Measurements from ENCODE around the gene PPP2R3A. TPM values are rescaled to one million over a fixed set of nuclear protein-coding genes. Genes with fewer than 3 reads are reported as not detected.

Gene PPP2R3A
- polyA plus RNA-seq, 6 donors from 2014 or later = 0.07 to 0.34 (median 0.12) TPM

DNA sequence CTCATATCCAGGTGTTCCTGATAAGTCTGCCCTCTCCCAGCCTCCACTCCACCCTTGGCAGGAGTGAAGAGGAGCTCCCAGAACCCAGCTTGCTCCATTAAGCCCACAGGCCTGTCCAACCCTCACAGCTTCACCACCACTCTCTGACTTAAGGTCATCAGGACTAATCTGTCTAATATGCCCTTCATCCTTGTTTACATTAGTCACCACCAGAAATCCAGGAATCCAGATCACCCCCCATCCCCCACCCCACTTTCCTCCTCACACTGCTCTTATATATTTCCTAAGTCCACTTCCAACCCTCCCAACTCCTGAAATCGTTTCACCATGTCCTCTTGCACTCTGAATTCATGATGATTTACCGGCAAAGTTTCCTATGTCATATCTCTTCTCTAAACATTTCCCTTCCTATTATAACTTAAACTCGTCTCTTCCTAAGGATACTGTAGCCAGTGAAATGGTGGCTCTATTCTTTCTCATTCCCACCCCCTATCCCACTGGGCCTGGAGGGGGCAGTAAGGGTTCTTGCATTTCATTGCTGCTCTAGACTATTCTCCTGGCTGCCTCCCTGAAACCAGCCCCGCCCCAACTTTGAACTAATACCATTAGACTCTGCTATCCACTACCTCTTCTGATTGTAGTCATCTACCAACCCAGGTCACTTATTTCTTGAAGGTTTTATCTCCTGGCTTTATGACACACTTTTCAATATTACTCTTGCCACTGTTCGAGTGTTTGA, 43.4 kb downstream of the PPP2R3A start:
- H3K27ac Mint-ChIP-seq = no peak overlapping the region
- peaks cover 0 to 10% of the 10 kb centered on the region in 2 donors for H3K36me3 Mint-ChIP-seq
- H3K4me1 Mint-ChIP-seq = no peaks in the 10 kb centered on the region
- peaks cover 0 to 8% (median under 1%) of the 10 kb centered on the region in 7 donors for H3K9me3 Mint-ChIP-seq
- DNase-seq = no peak
- no peak overlapping the region for H3K4me3 Mint-ChIP-seq
- no peak for ATAC-seq (ENCODE audit: low read depth in 2 of 2)
- peaks cover 5 to 18% (median 10%) of the 10 kb centered on the region in 3 donors for H3K27me3 Mint-ChIP-seq

GRCh38 chr3:136018876-136019275, 53.3 kb downstream of the PPP2R3A start:
- Mint-ChIP-seq H3K4me3 (no peak overlapping the region), H3K9me3 (peaks cover 0 to 6% (median 0%) of the 10 kb centered on the region in 7 donors)

GRCh38 chr3:136021803-136022202, 56.3 kb downstream of the PPP2R3A start:
- H3K9me3 Mint-ChIP-seq = peaks cover 0 to 4% (median 0%) of the 10 kb centered on the region in 7 donors
- ATAC-seq (ENCODE audit: low read depth in 2 of 2) = no peak

More at GRCh38 chr3:136018876-136019275, 53.3 kb downstream of the PPP2R3A start:
- ATAC-seq (ENCODE audit: low read depth in 2 of 2) (no peak), DNase-seq (no peak)
- Mint-ChIP-seq H3K36me3 (no peaks in the 10 kb centered on the region), H3K27ac (no peak overlapping the region), H3K27me3 (peaks cover 16 to 30% (median 23%) of the 10 kb centered on the region in 3 donors), H3K4me1 (no peaks in the 10 kb centered on the region)

GRCh38 chr3:136022529-136023263, 57.2 kb downstream of the PPP2R3A start:
- Mint-ChIP-seq H3K4me3 (no peak overlapping the region), H3K9me3 (no peaks in the 10 kb centered on the region), H3K36me3 (no peaks in the 10 kb centered on the region), H3K4me1 (no peaks in the 10 kb centered on the region), H3K27ac (no peak overlapping the region), H3K27me3 (peaks cover 16 to 23% (median 20%) of the 10 kb centered on the region in 3 donors)
- DNase-seq (no peak), ATAC-seq (ENCODE audit: low read depth in 2 of 2) (no peak)

More at GRCh38 chr3:136021803-136022202, 56.3 kb downstream of the PPP2R3A start:
- DNase-seq = no peak
- H3K27me3 Mint-ChIP-seq = peaks cover 16 to 23% (median 20%) of the 10 kb centered on the region in 3 donors
- H3K27ac Mint-ChIP-seq = no peak overlapping the region
- no peak overlapping the region for H3K4me3 Mint-ChIP-seq
- H3K36me3 Mint-ChIP-seq = no peaks in the 10 kb centered on the region
- no peaks in the 10 kb centered on the region for H3K4me1 Mint-ChIP-seq

- Mint-ChIP-seq H3K4me3 (no peak overlapping the region), H3K27me3 (peaks cover 16 to 23% (median 20%) of the 10 kb centered on the region in 3 donors), H3K9me3 (no peaks in the 10 kb centered on the region), H3K27ac (no peak overlapping the region), H3K36me3 (no peaks in the 10 kb centered on the region), H3K4me1 (no peaks in the 10 kb centered on the region)
- DNase-seq (no peak), ATAC-seq (ENCODE audit: low read depth in 2 of 2) (no peak)
Observed at GRCh38 chr3:136023264-136023978, 57.9 kb downstream of the PPP2R3A start.

GRCh38 chr3:136036306-136036705, 70.8 kb downstream of the PPP2R3A start:
- peak overlapping the region in 1 of 6 donors; percentile 71 for H3K27ac Mint-ChIP-seq
- ATAC-seq (ENCODE audit: low read depth in 2 of 2) (no peak), DNase-seq (no peak)
- H3K4me3 Mint-ChIP-seq = no peak overlapping the region
- peaks cover 0 to 7% of the 10 kb centered on the region in 2 donors for H3K36me3 Mint-ChIP-seq
- H3K27me3 Mint-ChIP-seq = peaks cover 13 to 59% (median 31%) of the 10 kb centered on the region in 3 donors
- peaks cover 0 to 35% (median 12%) of the 10 kb centered on the region in 7 donors for H3K9me3 Mint-ChIP-seq
- H3K4me1 Mint-ChIP-seq = no peaks in the 10 kb centered on the region

DNA sequence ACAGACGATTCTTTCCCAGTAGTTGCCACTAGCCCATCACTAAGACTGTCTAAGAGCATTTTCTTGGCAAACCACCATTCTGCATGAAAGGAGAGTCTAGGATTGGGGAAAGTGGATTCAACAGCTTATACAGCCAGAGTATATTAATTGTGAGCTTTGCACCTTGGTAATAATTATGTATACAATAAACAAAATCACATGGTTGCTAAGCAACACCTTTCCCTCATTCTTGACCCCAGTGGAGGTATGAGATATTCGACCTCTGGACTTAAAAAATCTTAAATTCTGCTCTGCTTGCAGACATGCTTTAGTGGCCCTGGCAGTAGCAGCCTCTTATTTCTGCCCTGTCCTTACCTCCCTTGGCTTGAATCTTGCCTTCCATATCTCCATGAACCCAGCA, 73.1 kb downstream of the PPP2R3A start:
- peaks cover 0 to 7% of the 10 kb centered on the region in 2 donors for H3K36me3 Mint-ChIP-seq
- peaks cover 17 to 51% (median 39%) of the 10 kb centered on the region in 3 donors for H3K27me3 Mint-ChIP-seq
- H3K4me1 Mint-ChIP-seq = no peaks in the 10 kb centered on the region
- peak overlapping the region in 1 of 6 donors; percentile 5 for H3K27ac Mint-ChIP-seq
- H3K9me3 Mint-ChIP-seq = peaks cover 0 to 21% (median 5%) of the 10 kb centered on the region in 7 donors
- H3K4me3 Mint-ChIP-seq = no peak overlapping the region
- DNase-seq (no peak), ATAC-seq (ENCODE audit: low read depth in 2 of 2) (no peak)

DNA sequence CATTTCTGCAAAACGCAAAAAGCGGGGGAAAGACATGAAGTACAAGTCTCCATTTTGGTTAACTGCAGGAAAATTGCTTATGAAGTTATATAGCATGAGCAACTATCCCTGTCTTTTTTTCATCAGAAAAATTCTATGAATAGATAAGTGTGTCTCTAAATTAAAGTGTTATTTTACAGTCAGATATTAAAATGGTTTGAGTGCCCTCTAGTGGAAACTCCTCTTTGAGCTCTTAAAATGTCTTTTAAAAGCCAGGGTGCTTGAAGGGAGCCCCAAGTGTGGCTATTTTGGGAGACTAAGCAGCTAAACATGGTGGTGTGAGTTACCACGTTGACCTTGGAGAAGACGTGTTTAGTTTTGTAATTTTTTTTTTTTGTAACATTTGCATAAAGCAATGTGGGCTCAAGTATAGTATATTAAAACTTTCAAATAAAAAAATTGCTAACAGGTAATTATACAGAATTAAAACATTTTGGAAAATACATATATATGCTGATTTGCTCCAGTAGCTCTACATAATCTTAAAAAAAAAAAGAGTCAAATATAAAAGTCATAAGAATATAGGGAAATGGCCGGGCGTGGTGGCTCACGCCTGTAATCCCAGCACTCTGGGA, 77.2 kb downstream of the PPP2R3A start:
- Mint-ChIP-seq H3K27ac (no peak overlapping the region), H3K36me3 (no peaks in the 10 kb centered on the region), H3K9me3 (peaks cover 0 to 1% (median 0%) of the 10 kb centered on the region in 7 donors), H3K4me1 (no peaks in the 10 kb centered on the region), H3K4me3 (no peak overlapping the region), H3K27me3 (peaks cover 19 to 37% (median 28%) of the 10 kb centered on the region in 3 donors)
- DNase-seq (no peak), ATAC-seq (ENCODE audit: low read depth in 2 of 2) (no peak)

DNA sequence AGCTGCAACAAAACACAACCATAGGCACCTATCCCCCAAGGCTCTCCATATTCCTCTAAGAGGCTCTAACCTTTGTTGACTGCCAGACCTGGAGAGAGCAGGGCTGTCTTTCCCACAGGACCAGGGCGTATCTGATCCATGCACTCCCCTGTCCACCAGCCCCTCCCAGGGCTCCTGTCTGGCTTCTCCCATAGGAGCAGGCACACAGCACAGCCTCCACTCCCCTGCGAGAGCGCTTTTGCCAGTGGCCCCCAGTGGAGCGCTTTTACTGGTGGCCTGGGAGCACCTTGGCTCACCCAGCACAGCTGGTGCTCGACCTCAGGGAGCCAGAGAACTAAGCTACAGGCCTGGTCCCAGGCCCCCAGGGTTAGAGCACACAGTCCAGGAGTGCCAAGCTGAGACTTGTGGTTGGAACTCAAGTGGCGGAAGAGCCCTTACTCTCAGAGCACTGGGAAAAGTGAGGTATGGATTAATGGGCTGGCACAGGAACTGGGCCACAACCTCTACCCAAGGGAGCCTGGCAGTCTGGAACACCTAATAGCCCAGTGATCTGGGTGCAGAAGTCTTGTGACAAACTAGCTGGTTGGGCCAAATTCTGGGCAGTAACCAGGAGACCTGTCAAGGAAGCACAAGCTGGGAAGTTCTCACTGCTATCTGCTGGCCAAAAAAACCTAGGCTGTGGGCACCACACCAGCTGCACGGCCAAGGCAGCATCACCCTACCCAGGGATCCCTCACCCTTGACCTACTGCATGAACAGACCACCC, 79.6 kb downstream of the PPP2R3A start:
- Mint-ChIP-seq H3K4me1 (no peaks in the 10 kb centered on the region), H3K36me3 (no peaks in the 10 kb centered on the region), H3K27me3 (peaks cover 19 to 29% (median 26%) of the 10 kb centered on the region in 3 donors), H3K27ac (no peak overlapping the region), H3K9me3 (peaks cover 0 to 2% (median 0%) of the 10 kb centered on the region in 7 donors), H3K4me3 (no peak overlapping the region)
- DNase-seq (no peak), ATAC-seq (ENCODE audit: low read depth in 2 of 2) (no peak)

DNA sequence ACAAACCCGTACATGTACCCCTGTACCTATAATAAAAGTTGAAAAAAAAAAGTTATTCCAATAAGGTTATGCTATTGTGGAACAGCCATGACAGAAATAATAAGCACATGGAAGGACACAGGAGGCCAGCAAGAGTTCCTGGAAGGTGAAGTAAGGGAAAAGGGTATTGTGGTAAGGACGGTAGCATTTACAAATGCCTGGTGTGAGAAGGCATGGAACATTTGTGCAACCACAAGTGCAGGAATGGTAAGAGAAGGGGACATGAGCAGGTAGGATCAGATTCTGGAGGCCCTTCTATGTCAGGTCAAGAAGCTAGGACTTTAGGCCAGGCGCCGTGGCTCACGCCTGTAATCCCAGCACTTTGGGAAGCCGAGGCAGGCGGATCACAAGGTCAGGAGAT, 82.5 kb downstream of the PPP2R3A start:
- no peak for DNase-seq
- Mint-ChIP-seq H3K9me3 (peaks cover 0 to 2% (median 0%) of the 10 kb centered on the region in 7 donors), H3K36me3 (no peaks in the 10 kb centered on the region), H3K27me3 (peaks cover 18 to 30% (median 26%) of the 10 kb centered on the region in 3 donors), H3K4me3 (no peak overlapping the region), H3K27ac (no peak overlapping the region), H3K4me1 (no peaks in the 10 kb centered on the region)
- ATAC-seq (ENCODE audit: low read depth in 2 of 2) = no peak

- Mint-ChIP-seq H3K9me3 (peaks cover 0 to 2% (median 0%) of the 10 kb centered on the region in 7 donors), H3K4me1 (no peaks in the 10 kb centered on the region), H3K27ac (no peak overlapping the region), H3K36me3 (no peaks in the 10 kb centered on the region), H3K27me3 (peaks cover 11 to 19% (median 18%) of the 10 kb centered on the region in 3 donors), H3K4me3 (no peak overlapping the region)
- ATAC-seq (ENCODE audit: low read depth in 2 of 2) = no peak
- no peak for DNase-seq
Observed at GRCh38 chr3:136050250-136050649, 84.7 kb downstream of the PPP2R3A start.

- DNase-seq = no peak
- H3K27ac Mint-ChIP-seq = no peak overlapping the region
- H3K9me3 Mint-ChIP-seq = peaks cover 0 to 6% (median 0%) of the 10 kb centered on the region in 7 donors
- H3K4me1 Mint-ChIP-seq = no peaks in the 10 kb centered on the region
- H3K36me3 Mint-ChIP-seq = no peaks in the 10 kb centered on the region
- no peak overlapping the region for H3K4me3 Mint-ChIP-seq
- peaks cover 11 to 38% (median 30%) of the 10 kb centered on the region in 3 donors for H3K27me3 Mint-ChIP-seq
- no peak for ATAC-seq (ENCODE audit: low read depth in 2 of 2)
Observed at GRCh38 chr3:136055491-136055890, 90.0 kb downstream of the PPP2R3A start.

Data from naive B cell (primary cell).